ENCODE data around the gene ABCD4.

DNA sequence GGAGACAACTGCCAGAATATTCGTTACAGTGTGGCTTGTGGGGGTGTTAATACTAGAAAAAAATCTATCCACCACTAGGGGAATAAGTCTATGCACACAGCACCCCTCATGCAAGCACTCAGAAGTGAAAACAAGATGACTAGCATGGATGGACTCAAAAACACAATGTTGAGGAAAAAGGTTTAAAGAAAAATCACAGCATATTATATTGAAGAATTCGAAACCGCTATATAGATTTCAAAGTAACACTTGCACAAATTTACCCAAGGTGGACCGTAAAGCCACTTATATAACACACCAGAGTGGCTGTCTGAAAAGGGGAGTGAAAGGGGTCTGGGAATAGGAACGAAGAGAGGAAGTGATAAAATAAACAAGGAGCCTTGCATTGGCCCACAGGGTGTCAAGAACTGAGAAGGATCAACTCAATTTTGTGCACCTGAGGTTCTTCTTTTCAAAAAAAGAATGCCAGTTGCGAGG is 544 bp downstream of the ABCD4 start:
- TF ChIP-seq, protein P1, sequence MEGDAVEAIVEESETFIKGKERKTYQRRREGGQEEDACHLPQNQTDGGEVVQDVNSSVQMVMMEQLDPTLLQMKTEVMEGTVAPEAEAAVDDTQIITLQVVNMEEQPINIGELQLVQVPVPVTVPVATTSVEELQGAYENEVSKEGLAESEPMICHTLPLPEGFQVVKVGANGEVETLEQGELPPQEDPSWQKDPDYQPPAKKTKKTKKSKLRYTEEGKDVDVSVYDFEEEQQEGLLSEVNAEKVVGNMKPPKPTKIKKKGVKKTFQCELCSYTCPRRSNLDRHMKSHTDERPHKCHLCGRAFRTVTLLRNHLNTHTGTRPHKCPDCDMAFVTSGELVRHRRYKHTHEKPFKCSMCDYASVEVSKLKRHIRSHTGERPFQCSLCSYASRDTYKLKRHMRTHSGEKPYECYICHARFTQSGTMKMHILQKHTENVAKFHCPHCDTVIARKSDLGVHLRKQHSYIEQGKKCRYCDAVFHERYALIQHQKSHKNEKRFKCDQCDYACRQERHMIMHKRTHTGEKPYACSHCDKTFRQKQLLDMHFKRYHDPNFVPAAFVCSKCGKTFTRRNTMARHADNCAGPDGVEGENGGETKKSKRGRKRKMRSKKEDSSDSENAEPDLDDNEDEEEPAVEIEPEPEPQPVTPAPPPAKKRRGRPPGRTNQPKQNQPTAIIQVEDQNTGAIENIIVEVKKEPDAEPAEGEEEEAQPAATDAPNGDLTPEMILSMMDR (IDR thresholded peaks at IDR 0.05), result peak; percentile 32 to 47 (median 40)
- TF ChIP-seq POLR2A (IDR thresholded peaks at IDR 0.05), result no peak
